Fibroblast of mammary gland (primary cell): ENCODE measurements around the gene KLHL30.

Experiments used
- DNase-seq: peaks from one replicate; pipeline ENCODE4 v3.0.0-alpha.2; 2010; ENCODE audit warnings: low read depth
- H3K4me3 ChIP-seq: 2 replicates; pipeline ENCODE4 v1.5.1; 2011; ENCODE audit warnings: low read depth, mild to moderate bottlenecking, low read length, moderate library complexity; ENCODE audit not compliant: control insufficient read depth
- TF ChIP-seq, protein P1 (sequence below): conservative IDR thresholded peaks from 2 replicates; pipeline ENCODE4 v1.5.1; 2011; ENCODE audit warnings: low read depth, low read length, inconsistent platforms; ENCODE audit not compliant: control insufficient read depth, insufficient read depth

KLHL30 gene

DNA sequence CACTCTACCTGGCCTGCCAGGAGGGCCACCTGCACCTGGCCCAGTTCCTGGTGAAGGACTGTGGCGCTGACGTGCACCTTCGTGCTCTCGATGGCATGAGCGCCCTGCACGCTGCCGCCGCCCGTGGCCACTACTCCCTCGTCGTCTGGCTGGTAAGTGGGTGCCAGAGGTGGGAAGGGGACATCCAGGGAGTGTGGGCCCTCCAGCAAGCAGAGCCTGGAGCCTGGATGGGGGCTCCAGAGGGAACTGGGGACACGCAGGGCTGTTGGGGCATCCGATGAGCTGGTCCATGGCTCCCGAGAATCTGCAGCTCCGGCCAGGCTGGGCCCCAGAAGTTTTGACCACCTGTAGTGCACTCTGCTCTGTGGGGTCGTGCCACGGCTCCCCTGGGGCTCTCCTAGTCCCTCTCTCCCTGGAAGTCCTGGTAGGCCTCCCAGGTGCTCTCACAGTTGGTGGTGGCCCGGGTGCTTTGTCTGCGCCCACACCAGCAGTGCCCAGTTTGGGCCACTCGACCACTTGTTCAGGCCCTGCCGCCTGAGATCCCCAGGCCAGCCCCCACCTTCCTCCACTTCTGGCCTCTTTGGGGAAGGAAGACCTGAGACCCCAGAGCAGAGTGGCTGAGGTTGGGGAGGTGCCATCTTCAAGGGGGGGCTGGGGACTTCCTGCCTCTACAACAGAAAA, 33.6 kb upstream of the KLHL30 start:
- TF ChIP-seq, protein P1, sequence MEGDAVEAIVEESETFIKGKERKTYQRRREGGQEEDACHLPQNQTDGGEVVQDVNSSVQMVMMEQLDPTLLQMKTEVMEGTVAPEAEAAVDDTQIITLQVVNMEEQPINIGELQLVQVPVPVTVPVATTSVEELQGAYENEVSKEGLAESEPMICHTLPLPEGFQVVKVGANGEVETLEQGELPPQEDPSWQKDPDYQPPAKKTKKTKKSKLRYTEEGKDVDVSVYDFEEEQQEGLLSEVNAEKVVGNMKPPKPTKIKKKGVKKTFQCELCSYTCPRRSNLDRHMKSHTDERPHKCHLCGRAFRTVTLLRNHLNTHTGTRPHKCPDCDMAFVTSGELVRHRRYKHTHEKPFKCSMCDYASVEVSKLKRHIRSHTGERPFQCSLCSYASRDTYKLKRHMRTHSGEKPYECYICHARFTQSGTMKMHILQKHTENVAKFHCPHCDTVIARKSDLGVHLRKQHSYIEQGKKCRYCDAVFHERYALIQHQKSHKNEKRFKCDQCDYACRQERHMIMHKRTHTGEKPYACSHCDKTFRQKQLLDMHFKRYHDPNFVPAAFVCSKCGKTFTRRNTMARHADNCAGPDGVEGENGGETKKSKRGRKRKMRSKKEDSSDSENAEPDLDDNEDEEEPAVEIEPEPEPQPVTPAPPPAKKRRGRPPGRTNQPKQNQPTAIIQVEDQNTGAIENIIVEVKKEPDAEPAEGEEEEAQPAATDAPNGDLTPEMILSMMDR: no peak
- no peak overlapping the region for H3K4me3 ChIP-seq
- no peak for DNase-seq

DNA sequence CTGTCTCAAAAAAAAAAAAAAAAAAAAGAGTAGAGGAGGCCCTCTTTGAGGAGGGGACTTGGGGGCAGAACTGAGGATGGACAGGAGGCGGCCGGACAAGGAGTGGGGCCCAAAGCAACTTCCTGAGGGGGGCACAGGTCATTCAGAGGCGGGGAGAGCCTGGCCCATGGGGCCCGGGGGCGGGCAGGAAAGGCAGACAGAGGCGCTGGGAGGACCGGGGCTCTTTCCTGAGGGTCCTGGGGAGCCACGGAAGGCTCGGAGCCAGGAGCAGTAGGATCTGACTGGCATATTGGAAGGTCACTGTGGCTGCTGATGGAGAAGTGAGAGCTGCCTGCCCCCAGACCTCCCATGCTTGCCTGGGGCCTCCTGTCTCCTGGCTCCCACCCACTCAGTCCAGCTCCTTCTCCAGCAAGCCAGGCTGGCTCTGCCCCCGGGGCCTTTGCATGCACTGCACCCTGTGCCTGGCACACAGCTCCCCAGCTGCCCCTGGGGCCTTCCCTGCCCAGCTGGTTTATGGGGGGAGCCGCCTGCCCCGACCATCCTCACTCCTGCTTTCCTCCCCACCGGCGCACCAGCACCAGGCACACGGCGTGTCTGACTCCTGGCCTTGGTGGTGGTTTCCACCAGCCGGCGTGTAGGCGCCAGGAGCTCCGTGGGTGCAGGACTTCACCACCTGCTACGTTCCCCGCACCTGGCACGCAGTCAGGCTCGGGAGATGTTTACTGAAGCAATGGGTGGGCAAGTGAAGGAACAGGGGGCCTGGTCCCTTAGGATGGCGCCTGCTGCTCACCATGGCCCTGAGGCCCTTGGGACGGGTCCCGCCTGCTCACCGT, 32.7 kb upstream of the KLHL30 start:
- no peak overlapping the region for H3K4me3 ChIP-seq
- TF ChIP-seq, protein P1: no peak
- no peak for DNase-seq

DNA sequence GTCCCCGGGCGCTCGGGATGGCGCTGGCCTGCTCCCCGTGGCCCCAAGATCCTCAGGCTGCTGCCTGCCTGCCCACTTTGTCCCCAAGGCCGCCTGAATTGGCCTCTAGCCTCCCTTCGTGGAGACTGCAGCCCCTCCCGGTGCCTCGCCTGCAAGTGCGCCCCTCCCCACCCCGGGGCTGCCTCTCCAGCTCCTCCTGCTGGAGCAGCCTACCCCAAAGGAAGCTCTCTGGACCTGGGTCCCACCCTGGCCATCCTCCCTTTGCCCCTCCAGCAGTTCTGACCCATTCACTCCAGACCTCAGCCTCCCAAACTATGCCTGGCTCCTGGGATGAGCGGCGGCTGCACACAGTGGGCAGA, 32.1 kb upstream of the KLHL30 start:
- H3K4me3 ChIP-seq: no peak overlapping the region
- DNase-seq: no peak
- TF ChIP-seq, protein P1: no peak

DNA sequence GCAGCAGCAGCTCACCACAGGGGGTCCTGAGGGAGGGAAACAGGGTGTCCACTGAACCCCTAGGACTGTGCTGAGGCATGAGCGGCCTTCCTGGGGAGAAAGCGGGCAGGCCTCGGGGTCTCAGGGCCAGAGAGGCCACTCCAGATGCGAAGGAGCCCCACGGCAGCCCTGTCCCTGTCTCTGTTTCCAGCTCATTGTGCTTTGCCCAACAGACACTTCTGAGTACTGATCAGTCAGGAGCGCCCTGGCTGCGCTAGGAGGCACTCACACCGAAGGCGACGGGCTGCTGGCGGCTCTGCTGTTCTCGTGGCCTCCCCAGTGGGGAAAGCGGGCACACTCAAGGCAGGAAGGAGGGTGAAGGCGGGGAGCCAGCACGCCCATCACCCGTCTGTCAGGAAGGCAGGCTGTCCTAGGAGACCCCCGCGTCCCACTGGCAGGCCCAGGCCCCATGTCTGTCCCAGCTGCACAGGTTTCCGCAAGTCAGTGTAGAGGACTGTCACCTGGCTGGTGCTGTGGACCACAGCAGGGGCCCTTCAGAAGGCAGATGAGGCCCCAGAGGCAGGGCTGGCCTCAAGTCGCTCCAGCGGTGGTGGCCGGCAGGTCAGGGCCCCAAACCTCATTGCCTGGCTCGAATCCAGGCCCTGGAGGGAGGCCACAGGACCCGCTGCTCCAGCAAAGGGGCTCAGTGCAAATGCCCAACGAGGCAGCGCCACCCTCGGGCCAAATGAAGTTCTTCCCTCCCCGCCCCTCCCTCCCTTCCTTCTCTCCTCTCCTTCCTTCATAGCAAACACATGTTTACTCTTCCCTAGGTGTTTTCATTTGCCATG, 31.6 kb upstream of the KLHL30 start:
- no peak for DNase-seq
- no peak overlapping the region for H3K4me3 ChIP-seq
- TF ChIP-seq, protein P1: no peak

DNA sequence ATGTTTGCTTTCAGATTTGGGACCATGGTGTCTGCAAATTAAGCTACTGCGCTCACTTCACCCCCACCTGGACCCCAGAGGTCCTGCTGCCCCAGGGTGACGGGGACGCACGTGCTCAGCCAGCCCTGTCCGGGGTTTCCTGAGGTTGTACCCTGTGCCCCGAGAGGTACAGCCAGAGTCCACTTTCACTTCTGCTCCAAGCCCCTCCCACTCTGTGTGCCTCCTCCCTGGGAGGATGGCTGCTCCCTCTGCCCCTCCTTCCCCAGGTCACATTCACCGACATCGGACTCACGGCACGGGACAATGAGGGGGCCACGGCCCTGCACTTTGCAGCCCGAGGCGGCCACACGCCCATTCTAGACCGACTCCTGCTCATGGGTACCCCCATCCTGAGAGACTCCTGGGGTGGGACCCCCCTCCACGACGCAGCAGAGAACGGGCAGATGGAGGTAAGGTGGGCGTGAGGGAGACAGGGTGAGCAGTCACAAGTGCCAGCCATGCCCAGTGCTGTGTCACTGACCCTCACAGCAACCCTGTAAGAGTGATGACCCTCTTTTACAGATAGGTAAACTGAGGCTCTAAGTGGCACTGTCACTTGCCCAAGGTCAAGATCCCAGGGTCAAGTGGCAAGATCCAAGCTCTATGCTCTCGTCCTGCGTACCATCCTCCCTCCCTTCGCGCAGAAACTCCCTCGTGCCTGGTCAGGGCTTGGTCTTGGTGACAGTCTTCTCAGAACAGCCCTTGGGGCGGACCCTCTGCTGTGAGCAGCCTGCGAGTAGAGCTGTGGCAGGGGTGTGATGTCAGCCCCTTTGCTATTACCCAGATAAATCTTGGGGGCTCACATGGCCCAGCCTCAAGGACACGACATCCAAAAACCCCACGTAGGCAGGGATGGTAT, 30.7 kb upstream of the KLHL30 start:
- TF ChIP-seq, protein P1: no peak
- no peak for DNase-seq
- H3K4me3 ChIP-seq: no peak overlapping the region

DNA sequence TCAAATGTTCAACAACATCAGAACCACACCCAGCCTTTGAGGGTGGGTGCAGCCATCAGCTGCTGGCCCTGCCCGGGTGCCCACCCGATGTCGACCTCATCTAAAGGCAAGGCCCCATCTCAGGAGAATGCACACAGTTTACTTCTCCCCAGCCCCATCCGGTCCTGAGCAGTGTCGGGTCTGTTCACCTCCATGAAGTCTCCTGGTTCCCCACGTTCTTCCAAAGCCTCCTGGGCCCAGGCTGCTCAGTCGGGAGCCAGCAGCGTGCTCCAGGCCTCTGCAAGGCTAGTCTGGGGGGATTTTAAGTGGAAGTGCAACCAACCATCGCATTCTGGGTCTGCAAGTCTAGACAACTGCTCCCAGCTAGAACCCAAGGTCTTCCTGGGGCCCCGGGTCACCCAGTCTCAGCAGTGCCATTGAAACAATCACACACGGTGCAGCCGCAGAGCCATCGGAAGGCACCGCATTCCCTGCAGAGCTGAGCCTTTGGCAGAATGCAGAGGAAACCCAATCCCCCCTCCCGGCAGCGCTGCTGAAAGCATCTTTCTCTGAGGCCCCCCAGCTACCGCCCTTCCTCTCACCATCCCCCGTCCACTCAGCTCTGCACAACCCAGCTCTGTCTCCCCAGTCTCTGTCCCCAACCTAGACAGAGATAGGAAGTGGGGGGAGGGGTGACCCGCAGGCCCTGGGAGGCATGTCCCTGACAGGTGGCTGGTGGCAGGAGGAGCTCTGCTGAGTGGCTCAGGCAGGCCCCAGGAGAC, 29.9 kb upstream of the KLHL30 start:
- TF ChIP-seq, protein P1: no peak
- no peak overlapping the region for H3K4me3 ChIP-seq
- no peak for DNase-seq
